Activated T-cell treated with anti-CD3 and anti-CD28 coated beads, Interleukin-2, amount 50 U/mL, for 72 hours (primary cell): ENCODE results near the gene LY6G6D. TPM values are rescaled to one million over a fixed set of nuclear protein-coding genes. Genes with fewer than 3 reads are reported as not detected.
A peak's percentile ranks its signal among the peaks of the same experiment; 100 is the strongest.

Experiments used
- ATAC-seq, 2 donors: fragments of 150-1000 bp; cut with Tn5 transposase; replicated peaks in 1 of 2; 2 replicates each; pipeline ENCODE4 v1.10.0; 2021; ENCODE audit warnings: moderate library complexity in 2 of 2, mild to moderate bottlenecking in 1 of 2
- DNase-seq, 2 donors: peaks; one replicate each; pipeline ENCODE4 v3.0.0; 2021 to 2022; ENCODE audit warnings: mixed read lengths in 1 of 2
- H3K27ac Mint-ChIP-seq: one replicate; pipeline ENCODE4 v1.8.0; 2022; ENCODE audit warnings: mild to moderate bottlenecking, moderate library complexity, mixed read lengths
- H3K27me3 Mint-ChIP-seq: one replicate; pipeline ENCODE4 v1.8.0; 2022; ENCODE audit warnings: low read depth, mixed read lengths
- H3K36me3 Mint-ChIP-seq, 2 donors: one replicate each; pipeline ENCODE4 v1.8.0; 2022; ENCODE audit warnings: mixed read lengths in 2 of 2, mild to moderate bottlenecking in 1 of 2; ENCODE audit not compliant: insufficient read depth in 2 of 2
- H3K4me1 Mint-ChIP-seq: one replicate; pipeline ENCODE4 v1.8.0; 2022; ENCODE audit warnings: low read depth, mixed read lengths
- H3K4me3 Mint-ChIP-seq, 2 donors: one replicate each; pipeline ENCODE4 v1.8.0; 2022; ENCODE audit warnings: mild to moderate bottlenecking in 2 of 2, mixed read lengths in 2 of 2, moderate library complexity in 2 of 2
- H3K9me3 Mint-ChIP-seq, 2 donors: one replicate each; pipeline ENCODE4 v1.8.0; 2022; ENCODE audit warnings: mixed read lengths in 2 of 2
- total RNA-seq, 2 donors: library from RNA; stranded (reverse); gene quantifications; one replicate each; pipeline ENCODE4 v1.2.3, GENCODE V29; 2022

The LY6G6D gene
- total RNA-seq, 2 donors from 2014 or later = not detected

- Mint-ChIP-seq H3K27me3 (no peaks in the 10 kb centered on the region), H3K4me1 (peaks cover 10% of the 10 kb centered on the region), H3K36me3 (peaks cover 0 to 10% of the 10 kb centered on the region in 2 donors), H3K9me3 (no peaks in the 10 kb centered on the region), H3K27ac (no peak overlapping the region), H3K4me3 (no peak overlapping the region)
- DNase-seq = no peak
- no peak for ATAC-seq
These were observed 27.8 kb upstream of the LY6G6D start for GRCh38 chr6:31687321-31687720.

GRCh38 chr6:31687860-31688693 lies 27.1 kb upstream of the LY6G6D start:
- DNase-seq (no peak), ATAC-seq (no peak)
- Mint-ChIP-seq H3K27me3 (no peaks in the 10 kb centered on the region), H3K36me3 (peaks cover 0 to 10% of the 10 kb centered on the region in 2 donors), H3K4me1 (peaks cover 10% of the 10 kb centered on the region), H3K4me3 (no peak overlapping the region), H3K9me3 (no peaks in the 10 kb centered on the region), H3K27ac (no peak overlapping the region)

GRCh38 chr6:31689249-31690110 lies 25.7 kb upstream of the LY6G6D start:
- H3K27ac Mint-ChIP-seq = peak overlapping the region; percentile 29
- ATAC-seq (no peak), DNase-seq (peak in 1 of 2 donors; percentile 18)
- no peaks in the 10 kb centered on the region for H3K27me3 Mint-ChIP-seq
- no peak overlapping the region for H3K4me3 Mint-ChIP-seq
- no peaks in the 10 kb centered on the region for H3K9me3 Mint-ChIP-seq
- H3K36me3 Mint-ChIP-seq = peaks cover 0 to 8% of the 10 kb centered on the region in 2 donors
- H3K4me1 Mint-ChIP-seq = peaks cover 10% of the 10 kb centered on the region

GRCh38 chr6:31690231-31691077 lies 24.7 kb upstream of the LY6G6D start:
- H3K4me1 Mint-ChIP-seq = peaks cover 10% of the 10 kb centered on the region
- H3K9me3 Mint-ChIP-seq = no peaks in the 10 kb centered on the region
- peak overlapping the region; percentile 29 for H3K27ac Mint-ChIP-seq
- H3K36me3 Mint-ChIP-seq = peaks cover 0 to 8% of the 10 kb centered on the region in 2 donors
- no peak for DNase-seq
- no peak overlapping the region for H3K4me3 Mint-ChIP-seq
- no peak for ATAC-seq
- H3K27me3 Mint-ChIP-seq = no peaks in the 10 kb centered on the region

- no peak overlapping the region for H3K4me3 Mint-ChIP-seq
- DNase-seq = no peak
- H3K27me3 Mint-ChIP-seq = no peaks in the 10 kb centered on the region
- peaks cover 10% of the 10 kb centered on the region for H3K4me1 Mint-ChIP-seq
- no peaks in the 10 kb centered on the region for H3K9me3 Mint-ChIP-seq
- peaks cover 0 to 6% of the 10 kb centered on the region in 2 donors for H3K36me3 Mint-ChIP-seq
- H3K27ac Mint-ChIP-seq = no peak overlapping the region
- no peak for ATAC-seq
These were observed 24.1 kb upstream of the LY6G6D start for GRCh38 chr6:31691078-31691463.

- no peak overlapping the region for H3K27ac Mint-ChIP-seq
- H3K36me3 Mint-ChIP-seq = peaks cover 2 to 5% of the 10 kb centered on the region in 2 donors
- no peaks in the 10 kb centered on the region for H3K27me3 Mint-ChIP-seq
- H3K9me3 Mint-ChIP-seq = no peaks in the 10 kb centered on the region
- H3K4me3 Mint-ChIP-seq = no peak overlapping the region
- no peak for ATAC-seq
- peaks cover 10% of the 10 kb centered on the region for H3K4me1 Mint-ChIP-seq
- DNase-seq = no peak
These were observed 23.5 kb upstream of the LY6G6D start for GRCh38 chr6:31691564-31692108.

GRCh38 chr6:31692353-31692752 lies 22.8 kb upstream of the LY6G6D start:
- no peaks in the 10 kb centered on the region for H3K27me3 Mint-ChIP-seq
- DNase-seq (no peak), ATAC-seq (no peak)
- no peaks in the 10 kb centered on the region for H3K9me3 Mint-ChIP-seq
- H3K36me3 Mint-ChIP-seq = peaks cover 2 to 5% of the 10 kb centered on the region in 2 donors
- no peak overlapping the region for H3K4me3 Mint-ChIP-seq
- H3K27ac Mint-ChIP-seq = no peak overlapping the region
- H3K4me1 Mint-ChIP-seq = peaks cover 12% of the 10 kb centered on the region

- H3K36me3 Mint-ChIP-seq = peaks cover 5% of the 10 kb centered on the region in 2 donors
- peaks cover 17% of the 10 kb centered on the region for H3K4me1 Mint-ChIP-seq
- ATAC-seq (no peak), DNase-seq (no peak)
- H3K9me3 Mint-ChIP-seq = no peaks in the 10 kb centered on the region
- no peak overlapping the region for H3K4me3 Mint-ChIP-seq
- H3K27me3 Mint-ChIP-seq = no peaks in the 10 kb centered on the region
- no peak overlapping the region for H3K27ac Mint-ChIP-seq
These were observed 22.3 kb upstream of the LY6G6D start for GRCh38 chr6:31692886-31693285.

- no peak overlapping the region for H3K4me3 Mint-ChIP-seq
- H3K27ac Mint-ChIP-seq = no peak overlapping the region
- ATAC-seq (no peak), DNase-seq (no peak)
- peaks cover 5% of the 10 kb centered on the region in 2 donors for H3K36me3 Mint-ChIP-seq
- no peaks in the 10 kb centered on the region for H3K27me3 Mint-ChIP-seq
- peaks cover 20% of the 10 kb centered on the region for H3K4me1 Mint-ChIP-seq
- no peaks in the 10 kb centered on the region for H3K9me3 Mint-ChIP-seq
These were observed 21.6 kb upstream of the LY6G6D start for GRCh38 chr6:31693535-31693934.

GRCh38 chr6:31697555-31697954 lies 17.6 kb upstream of the LY6G6D start:
- DNase-seq (peak in 1 of 2 donors; percentile 23), ATAC-seq (peak; percentile 43 to 76)
- Mint-ChIP-seq H3K36me3 (peaks cover 7 to 9% of the 10 kb centered on the region in 2 donors), H3K4me3 (peak overlapping the region; percentile 2 to 50), H3K27me3 (no peaks in the 10 kb centered on the region), H3K27ac (peak overlapping the region; percentile 79), H3K4me1 (peaks cover 30% of the 10 kb centered on the region), H3K9me3 (no peaks in the 10 kb centered on the region)

- DNase-seq = no peak
- H3K4me3 Mint-ChIP-seq = peak overlapping the region; percentile 87 to 90
- no peak for ATAC-seq
- peaks cover 40% of the 10 kb centered on the region for H3K4me1 Mint-ChIP-seq
- no peaks in the 10 kb centered on the region for H3K27me3 Mint-ChIP-seq
- no peak overlapping the region for H3K27ac Mint-ChIP-seq
- no peaks in the 10 kb centered on the region for H3K9me3 Mint-ChIP-seq
- peaks cover 9 to 11% of the 10 kb centered on the region in 2 donors for H3K36me3 Mint-ChIP-seq
These were observed 14.3 kb upstream of the LY6G6D start for GRCh38 chr6:31700740-31701401.
